Calu3 (cell line): ENCODE results near the gene PUDP. TPM values are rescaled to one million over a fixed set of nuclear protein-coding genes. Genes with fewer than 3 reads are reported as not detected.

Experiments
- BruUV-seq: library from RNA; stranded (reverse); fragments of 400-500 nt; replicated peaks from 2 replicates; lab custom pipeline; 2021; lab: Mats Ljungman, UMichigan
- CTCF ChIA-PET: fragments of 300-600 bp; sonication (Branson Sonifier 250); formaldehyde crosslinking; loops from one replicate; lab custom pipeline; 2022; ENCODE audit warnings: antibody characterized with exemption; lab: Charles Lee
- DNase-seq: peaks from one replicate; pipeline ENCODE4 v3.0.0; 2022
- H3K27ac Mint-ChIP-seq: one replicate; pipeline ENCODE4 v1.8.0; 2022; ENCODE audit warnings: mixed read lengths; ENCODE audit not compliant: unreplicated experiment
- H3K27me3 Mint-ChIP-seq: one replicate; pipeline ENCODE4 v1.8.0; 2022; ENCODE audit warnings: mixed read lengths; ENCODE audit not compliant: unreplicated experiment
- H3K36me3 Mint-ChIP-seq: one replicate; pipeline ENCODE4 v1.8.0; 2022; ENCODE audit warnings: mild to moderate bottlenecking, moderate library complexity, mixed read lengths; ENCODE audit not compliant: insufficient read depth, unreplicated experiment
- H3K4me1 Mint-ChIP-seq: one replicate; pipeline ENCODE4 v1.8.0; 2022; ENCODE audit warnings: mild to moderate bottlenecking, low read depth, mixed read lengths; ENCODE audit not compliant: unreplicated experiment
- H3K4me3 Mint-ChIP-seq: one replicate; pipeline ENCODE4 v1.8.0; 2022; ENCODE audit warnings: mild to moderate bottlenecking, low read depth, moderate library complexity, mixed read lengths; ENCODE audit not compliant: unreplicated experiment
- H3K9me3 Mint-ChIP-seq: one replicate; pipeline ENCODE4 v1.8.0; 2022; ENCODE audit warnings: low read depth, mixed read lengths; ENCODE audit not compliant: unreplicated experiment
- CTCF ChIP-seq: fragments of 200-600 bp; IDR thresholded peaks from one replicate; pipeline ENCODE4 v1.8.0; 2022; ENCODE audit warnings: antibody characterized with exemption; ENCODE audit not compliant: unreplicated experiment
- intact Hi-C: fragments of 100-400 bp; cut with micrococcal nuclease; formaldehyde crosslinking; loops from one replicate; pipeline ENCODE4 v1.10.0; 2022; ENCODE audit not compliant: unreplicated experiment
- total RNA-seq: library from RNA; stranded (reverse); gene quantifications from 2 replicates; pipeline ENCODE4 v1.2.3, GENCODE V29; 2022

The PUDP gene
- total RNA-seq, 1 experiment from 2014 or later: 30.6 TPM

- BruUV-seq: no TSS peak
- Mint-ChIP-seq H3K27ac (no peak overlapping the region), H3K27me3 (no peaks in the 10 kb centered on the region), H3K36me3 (peaks cover 6% of the 10 kb centered on the region), H3K4me1 (peaks cover 15% of the 10 kb centered on the region), H3K4me3 (no peak overlapping the region), H3K9me3 (peaks cover 3% of the 10 kb centered on the region)
- no peak for DNase-seq
- intact Hi-C loops: no loop called here
- CTCF ChIA-PET: no interaction called here
- no peak for TF ChIP-seq CTCF
Observed at GRCh38 chrX:7059214-7059838, 88.6 kb downstream of the PUDP start.

GRCh38 chrX:7055386-7056137 is 92.4 kb downstream of the PUDP start:
- Mint-ChIP-seq H3K4me1 (peaks cover 15% of the 10 kb centered on the region), H3K4me3 (no peak overlapping the region), H3K27ac (no peak overlapping the region), H3K9me3 (no peaks in the 10 kb centered on the region), H3K27me3 (no peaks in the 10 kb centered on the region), H3K36me3 (peaks cover 6% of the 10 kb centered on the region)
- CTCF ChIA-PET: no interaction called here
- DNase-seq: peak; percentile 22
- intact Hi-C loops: no loop called here
- BruUV-seq: no TSS peak
- TF ChIP-seq CTCF: no peak

- Mint-ChIP-seq H3K27me3 (no peaks in the 10 kb centered on the region), H3K4me3 (no peak overlapping the region), H3K27ac (no peak overlapping the region), H3K36me3 (peaks cover 6% of the 10 kb centered on the region), H3K4me1 (peaks cover 15% of the 10 kb centered on the region), H3K9me3 (no peaks in the 10 kb centered on the region)
- no peak for DNase-seq
- intact Hi-C loops: no loop called here
- BruUV-seq: no TSS peak
- no peak for TF ChIP-seq CTCF
- CTCF ChIA-PET: no interaction called here
Observed at GRCh38 chrX:7054219-7055216, 93.4 kb downstream of the PUDP start.

- DNase-seq: no peak
- BruUV-seq: no TSS peak
- Mint-ChIP-seq H3K4me1 (peaks cover 15% of the 10 kb centered on the region), H3K4me3 (no peak overlapping the region), H3K36me3 (peaks cover 6% of the 10 kb centered on the region), H3K9me3 (no peaks in the 10 kb centered on the region), H3K27ac (no peak overlapping the region), H3K27me3 (no peaks in the 10 kb centered on the region)
- no peak for TF ChIP-seq CTCF
- intact Hi-C loops: no loop called here
- CTCF ChIA-PET: no interaction called here
Observed at GRCh38 chrX:7052541-7052940, 95.4 kb downstream of the PUDP start.
